NCI-H524 (cell line): ENCODE data around the gene CHRM4.

Source experiments
- DNase-seq, 2 experiments: peaks; one replicate each; lab custom pipeline; 2025; lab: John Stamatoyannopoulos, UW

Gene CHRM4

DNA sequence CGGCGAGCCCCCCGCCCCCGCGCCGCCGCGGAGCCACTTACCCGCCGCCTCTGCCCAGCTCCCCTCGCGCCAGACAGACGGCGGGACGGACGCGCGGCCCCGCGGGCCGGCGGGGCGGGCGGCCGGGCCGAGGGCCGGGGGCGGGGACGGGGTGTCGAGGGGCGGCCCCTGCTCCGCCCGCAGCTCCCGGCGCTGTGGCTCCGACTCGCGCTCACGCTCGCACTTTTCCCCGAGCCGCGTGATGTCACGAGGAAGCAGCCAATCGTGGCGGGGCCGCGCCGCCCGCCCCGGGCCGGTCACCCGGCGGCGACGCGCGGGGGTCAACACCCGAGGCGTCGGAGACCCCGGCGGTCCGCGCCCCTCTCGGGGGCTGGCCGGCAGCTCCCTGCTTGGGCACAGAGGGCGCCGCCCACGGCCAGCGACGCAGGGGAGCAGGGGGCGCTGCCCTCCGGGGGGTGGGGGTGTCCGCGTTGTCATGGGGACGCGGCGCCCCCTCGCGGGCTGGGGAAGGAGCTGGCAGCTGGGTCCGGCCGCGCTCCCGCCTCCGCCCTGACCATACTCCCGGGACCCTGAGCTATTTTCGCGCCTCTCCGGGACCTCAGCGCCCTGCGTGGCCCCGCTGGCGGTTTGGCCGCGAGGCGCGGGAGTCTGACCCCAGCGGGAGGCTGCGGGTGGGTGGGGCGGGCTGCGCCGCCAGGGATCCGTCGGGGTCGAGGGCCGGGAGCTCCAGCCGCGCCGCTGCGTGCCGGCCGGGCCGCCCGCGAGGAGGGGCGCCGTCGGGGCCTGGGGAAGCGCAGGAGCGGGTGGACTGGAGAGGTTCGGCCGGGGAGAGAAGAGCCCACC lies at the start of gene CHRM4:
Gene CHRM4 (minus strand): TSS at position 199 of the 843 bp plus-strand sequence. CDS start 5,219 bp downstream, outside the sequence.
- peak; percentile 59 to 79 for DNase-seq

DNA sequence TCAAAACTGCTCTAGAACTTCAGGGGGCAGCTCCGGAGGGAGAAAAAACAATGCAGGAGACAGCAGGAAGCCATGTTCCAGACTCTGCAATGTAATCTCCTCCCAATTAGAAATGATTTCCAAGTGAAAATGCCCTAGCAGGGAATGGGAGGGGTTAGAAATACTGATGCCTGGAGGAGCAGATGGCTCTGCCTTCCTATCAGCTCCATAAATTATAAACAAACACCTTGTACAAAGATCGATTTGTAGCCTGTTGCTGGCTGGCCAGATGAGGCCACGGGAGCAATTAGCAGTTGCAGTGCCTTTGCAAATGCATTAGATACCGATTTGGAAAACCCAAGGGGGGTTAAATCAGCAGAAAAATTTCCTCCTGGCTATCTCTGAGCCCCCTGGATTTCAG lies 46.6 kb upstream of the CHRM4 start:
- peak; percentile 67 to 78 for DNase-seq

DNA sequence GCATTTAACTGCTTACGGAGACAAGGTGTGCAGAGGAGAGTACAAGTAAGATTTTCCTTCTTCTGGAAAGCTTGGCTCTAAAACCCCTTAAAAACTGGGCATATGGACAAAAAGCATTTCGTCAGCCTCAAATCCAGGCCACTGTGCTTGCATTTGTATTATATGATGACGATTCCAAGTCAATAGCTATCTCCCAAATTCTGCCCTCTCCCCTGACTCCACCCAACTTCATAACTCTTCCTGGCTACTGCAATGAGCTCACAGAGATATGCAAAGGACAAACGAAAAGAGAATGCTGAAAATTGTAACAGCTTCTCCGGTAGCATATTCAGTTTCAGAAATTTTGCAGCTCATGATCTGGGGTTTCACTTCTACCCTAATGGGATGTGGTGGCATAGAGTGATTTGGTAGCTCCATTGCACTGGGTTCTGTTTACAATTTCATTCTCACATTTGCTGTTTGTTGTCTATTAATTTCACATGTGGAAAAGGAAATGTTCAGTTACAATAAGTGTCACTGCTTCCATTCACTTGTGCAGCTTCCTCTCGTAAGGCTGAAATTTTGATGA lies 45.6 kb upstream of the CHRM4 start:
- DNase-seq = no peak

DNA sequence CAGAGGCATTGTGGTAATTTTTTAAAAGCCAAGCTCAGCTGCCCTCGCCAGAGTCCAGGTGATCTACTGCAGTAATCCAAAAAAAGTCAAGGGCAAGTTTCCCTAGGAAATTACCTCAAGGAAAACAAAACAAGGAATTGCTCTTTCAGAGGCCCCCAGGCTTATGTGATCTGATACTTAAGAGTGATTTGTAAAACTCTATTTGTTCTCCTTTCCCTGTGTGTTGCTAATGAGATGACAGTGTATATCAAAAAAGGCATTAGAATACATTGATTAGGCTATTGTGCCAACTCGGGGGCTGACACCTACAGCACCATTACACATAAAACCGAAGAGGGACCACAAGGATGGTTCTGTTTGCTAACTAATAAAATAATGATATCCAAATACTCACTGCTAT lies 44.5 kb upstream of the CHRM4 start:
- DNase-seq = peak in 1 of 2 experiments; percentile 27

DNA sequence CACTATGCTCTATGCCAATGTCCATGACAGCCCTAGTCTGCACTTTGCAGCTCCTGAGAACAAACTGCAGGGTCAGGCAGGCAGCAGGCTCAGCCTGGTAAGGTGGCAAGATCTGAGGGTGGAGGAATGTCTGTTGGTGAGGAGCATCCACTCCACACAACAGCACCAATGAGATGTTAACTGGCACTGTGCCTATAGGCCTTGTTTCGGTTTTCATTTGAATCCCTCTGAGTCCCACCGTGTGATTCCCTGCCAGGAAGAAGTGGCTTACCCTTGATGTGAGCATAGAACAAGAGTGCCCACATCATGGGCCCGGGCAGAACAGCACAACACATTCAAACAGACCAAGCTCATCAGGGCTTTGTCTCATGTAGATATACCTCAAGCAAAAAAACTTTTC lies 44.1 kb upstream of the CHRM4 start:
- no peak for DNase-seq

DNA sequence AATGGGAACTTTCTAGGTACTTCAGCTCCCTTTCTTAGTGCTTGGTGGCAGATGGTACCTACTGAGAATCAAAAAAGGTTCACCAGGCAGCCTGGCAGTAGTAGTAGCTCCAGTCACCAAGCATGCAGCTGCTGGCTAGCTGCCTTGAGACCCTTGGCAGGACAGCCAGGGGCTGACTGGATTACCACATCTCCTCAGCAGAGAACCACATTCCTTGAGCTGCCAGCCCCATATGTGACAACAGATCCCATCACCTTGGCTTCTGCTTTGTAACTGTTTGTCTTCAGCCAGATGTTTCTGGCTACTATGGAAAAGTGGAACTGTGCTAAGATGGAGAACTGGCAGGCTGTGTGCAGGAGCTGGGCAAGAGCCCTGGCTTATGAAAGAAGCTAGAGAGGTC lies 39.6 kb upstream of the CHRM4 start:
- DNase-seq = no peak

DNA sequence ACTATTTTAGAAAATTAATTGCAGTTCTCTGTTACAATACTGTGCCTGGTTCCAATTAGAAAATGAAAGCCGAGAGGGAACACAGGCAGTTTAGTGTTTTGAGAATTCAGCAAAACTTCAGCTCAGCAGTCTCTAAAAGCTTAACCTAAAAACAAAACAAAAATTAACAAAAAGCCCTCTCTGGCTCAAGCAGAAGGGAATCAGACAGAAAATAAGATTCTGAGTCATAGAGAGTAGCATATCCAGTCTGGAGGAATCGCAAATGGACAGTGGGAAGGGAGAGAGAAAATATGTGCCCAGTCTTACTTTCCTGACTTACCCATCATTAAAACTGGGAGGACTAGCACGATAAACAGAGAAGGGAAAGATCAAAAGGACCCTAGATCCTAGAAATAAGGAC lies 38.1 kb upstream of the CHRM4 start:
- no peak for DNase-seq

DNA sequence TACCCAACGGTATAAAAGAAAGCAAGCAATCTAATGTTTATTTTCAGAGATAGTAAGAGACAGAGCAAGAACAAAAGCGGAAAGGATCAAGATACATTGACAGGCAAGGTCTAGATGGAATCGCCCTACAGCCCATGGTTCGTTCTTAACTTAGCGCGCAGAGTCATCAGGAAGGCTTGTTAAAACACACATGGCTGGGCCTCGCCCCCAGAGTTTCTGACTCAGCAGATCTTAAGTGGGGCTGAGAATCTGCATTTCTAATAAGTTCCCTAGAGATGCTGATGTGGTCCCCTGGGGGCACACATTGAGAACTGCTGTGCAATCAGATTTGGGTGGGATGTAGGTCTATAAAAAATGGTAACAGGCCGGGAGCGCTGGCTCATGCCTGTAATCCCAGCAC lies 35.8 kb upstream of the CHRM4 start:
- no peak for DNase-seq

DNA sequence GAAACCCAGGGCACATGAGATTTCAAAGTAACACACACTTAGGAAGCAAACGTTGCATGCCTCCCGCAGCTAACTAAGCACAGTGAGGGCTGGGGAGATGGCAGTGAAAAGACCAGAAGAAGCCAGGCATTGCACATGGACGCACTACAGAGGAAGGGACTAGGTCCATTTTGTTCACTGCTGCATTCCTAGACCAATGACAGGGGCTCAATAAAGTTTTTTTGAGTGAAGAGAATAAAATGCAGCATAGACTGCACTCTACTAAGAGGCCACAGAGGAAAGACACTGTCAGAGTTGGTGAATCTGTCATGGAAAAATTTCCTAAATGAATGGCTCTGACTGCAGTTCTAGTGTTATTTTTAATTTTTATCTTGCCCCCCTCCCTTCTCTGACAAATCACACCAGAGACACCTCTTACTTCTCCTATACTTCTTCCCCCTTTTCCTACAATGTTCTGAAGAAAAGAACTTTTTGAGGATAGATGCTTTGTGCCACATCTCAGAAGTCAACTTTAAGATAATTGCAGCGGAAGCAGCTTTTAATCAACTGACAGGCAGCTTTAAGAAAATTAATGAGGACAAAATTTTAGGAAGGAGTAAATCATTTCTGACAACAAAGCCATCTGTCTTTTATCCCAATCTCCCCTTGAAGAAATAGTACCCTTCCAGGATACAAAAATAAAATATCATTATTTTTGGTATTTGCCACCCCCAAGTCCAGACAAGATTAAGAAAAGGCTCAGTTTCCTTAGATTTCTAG lies 34.8 kb upstream of the CHRM4 start:
- DNase-seq = no peak

DNA sequence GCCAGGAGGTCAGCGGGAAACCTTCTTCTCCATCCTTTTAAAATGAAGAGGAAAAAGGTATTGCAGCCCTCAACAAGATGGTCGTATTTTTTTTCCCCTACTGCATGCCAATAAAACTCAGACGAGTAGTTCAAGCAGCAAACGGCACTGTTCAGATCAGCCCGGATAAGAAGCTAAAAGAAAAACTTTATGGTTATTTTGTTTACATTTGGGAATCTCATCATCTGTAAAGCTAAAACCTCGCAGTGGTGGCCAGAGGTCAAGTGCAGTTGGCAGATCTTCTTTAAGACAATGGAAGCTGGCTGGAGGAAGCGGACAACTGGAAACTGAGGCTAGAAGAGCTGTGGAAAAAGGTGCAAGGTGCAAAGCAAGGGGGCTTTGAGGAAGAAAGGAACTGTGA lies 31.0 kb upstream of the CHRM4 start:
- DNase-seq = no peak

DNA sequence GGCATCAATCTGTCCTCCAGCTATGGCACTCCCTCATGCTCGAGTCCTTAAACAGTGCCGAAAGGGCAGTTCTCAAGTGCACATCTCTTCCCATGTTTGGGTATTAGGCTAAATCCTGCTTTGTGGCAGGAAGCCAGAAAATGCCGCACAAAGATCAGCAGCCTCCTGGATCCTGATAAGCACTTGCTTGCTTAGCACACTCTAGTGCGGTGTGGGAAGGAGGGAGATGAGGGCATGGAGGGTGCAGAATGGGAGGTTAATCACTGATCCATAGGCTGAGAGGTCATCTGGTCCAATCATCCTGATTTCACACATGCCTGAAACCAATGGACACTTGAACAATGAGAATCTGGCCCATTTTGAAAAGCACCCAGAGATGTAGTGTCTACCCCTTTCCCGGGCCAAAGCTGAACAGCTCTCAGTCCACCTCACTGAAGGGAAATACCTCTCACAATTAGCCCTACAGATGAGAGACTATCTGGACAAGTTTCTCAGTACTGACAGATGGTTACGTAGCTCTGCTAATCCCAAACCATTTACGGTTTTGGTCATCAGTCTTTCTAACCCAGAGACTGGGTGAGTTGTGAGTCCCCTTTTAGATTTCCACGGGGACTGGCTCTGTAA lies 29.8 kb upstream of the CHRM4 start:
- DNase-seq = peak; percentile 80 to 95

DNA sequence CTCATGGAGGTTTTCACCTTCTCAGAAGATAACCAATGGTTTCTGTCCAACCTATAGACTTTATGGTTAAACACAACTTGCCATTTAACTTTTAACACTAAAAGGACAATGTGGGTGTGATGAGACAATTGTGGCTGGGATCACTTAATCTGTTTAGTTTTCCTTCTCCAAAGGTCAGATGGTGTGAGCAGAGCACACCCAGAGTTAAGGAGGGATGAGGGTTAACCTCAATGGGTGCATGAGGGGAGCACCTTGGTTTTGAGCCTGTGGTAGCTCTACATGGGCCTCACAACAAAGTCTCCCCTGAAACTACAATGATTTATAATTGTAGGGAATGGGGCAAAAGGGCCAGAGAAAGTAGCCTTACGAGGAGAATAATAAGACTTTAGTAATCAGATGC lies 28.9 kb upstream of the CHRM4 start:
- no peak for DNase-seq

DNA sequence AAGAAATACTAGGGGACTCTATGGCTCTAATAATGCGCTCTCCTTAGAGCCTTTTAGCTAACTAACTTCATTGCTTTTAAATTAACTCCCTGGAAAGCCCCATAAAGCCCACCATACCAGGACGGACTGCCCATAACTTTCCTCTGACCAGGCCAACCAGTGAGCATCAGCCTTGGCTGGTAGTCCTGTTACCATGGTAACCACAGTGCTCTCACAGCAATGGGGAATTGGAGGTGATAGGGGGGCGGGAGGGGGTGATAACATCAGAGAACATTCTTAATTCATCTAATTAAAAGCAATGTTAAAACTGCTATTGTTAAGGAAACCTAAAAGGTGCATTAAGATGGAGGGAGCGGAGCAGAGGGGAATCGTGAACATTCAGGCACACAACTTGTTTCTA lies 27.2 kb upstream of the CHRM4 start:
- DNase-seq = no peak

DNA sequence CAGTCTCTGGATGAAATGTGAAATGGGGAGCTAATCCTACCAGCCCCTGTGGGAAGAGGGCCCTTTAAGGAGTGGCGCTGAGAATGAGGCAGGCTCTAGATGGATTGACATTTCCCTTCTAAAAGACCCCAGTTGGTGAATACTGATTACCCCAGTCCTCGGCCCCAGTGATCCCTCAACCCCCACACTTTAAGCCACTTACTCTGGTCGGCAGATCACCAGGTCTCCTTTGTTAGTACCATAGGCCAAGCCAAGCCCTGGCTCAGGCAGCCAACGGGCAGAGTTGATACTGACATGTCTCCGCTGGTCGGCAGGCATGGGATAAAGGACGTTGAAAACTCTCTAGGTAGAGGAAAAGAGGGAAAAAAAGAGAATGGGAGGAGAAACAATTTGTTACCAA lies 26.1 kb upstream of the CHRM4 start:
- DNase-seq = no peak

DNA sequence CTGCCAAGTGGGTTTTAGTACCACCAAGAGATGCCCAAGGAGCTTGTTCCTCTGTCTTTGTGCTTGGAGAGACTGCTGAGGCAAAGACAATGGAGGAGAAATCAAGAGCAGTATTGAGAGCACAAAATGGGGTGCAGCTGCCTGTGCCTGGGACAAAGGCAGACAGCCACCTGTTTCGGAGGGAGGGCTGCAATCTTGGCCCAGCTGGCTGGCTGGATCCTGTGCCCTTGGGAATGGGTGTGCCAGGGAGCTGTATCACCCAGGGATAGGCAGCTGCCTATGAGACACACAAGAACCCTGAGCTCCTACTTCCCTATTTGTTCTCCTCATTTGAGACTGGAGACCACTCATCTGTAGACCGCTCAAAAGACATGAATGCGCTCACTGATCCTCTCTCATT lies 23.3 kb upstream of the CHRM4 start:
- no peak for DNase-seq

DNA sequence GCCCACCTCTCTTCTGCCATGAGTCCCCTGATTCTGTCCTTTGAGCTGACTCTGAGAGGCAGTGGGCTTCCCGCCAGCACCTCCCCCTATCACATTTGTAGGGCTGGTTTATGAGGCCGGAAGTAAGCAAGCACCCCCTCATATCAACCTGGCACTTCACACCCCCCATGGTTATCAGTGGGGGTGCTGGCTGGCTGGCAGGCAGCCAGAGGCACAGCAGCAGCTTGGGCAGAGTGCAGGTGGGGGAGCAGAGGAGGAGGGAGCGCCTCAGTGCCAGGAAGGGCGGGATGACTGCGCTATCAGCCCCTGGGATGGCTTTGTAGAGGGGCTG lies 22.9 kb upstream of the CHRM4 start:
- DNase-seq = peak in 1 of 2 experiments; percentile 34

DNA sequence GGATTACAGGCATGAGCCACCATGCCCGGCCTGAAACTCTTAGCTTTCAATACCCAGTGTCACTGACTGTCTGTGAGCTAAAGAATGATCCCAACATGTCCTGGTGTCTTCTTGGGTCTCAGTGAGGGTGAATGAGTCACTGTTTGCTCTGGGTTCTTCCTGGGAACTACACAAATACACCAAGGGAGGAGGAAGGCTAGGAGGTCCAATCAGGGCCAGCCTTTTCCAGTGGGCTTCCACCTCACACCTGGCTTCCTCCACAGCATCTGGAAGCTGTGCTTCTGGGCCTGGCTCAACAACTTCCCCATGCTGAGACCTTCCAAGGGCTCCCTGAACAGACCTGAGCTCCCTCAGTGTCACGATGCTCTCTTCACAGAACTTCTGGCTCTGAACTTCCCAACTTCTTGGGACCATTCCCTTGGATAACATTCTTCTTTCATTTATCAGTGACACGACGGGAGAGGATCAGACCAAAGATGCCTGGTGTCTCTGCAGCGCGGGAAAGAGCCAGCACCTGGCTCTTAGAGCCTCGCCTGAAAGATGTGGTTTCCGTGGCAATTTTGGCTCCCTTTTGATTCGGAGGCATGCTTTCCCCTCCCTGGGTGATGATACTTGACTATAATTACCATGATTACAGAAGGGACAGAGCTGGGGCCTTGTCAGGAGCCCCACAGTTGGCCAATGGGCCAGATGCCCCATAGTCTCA lies 22.3 kb upstream of the CHRM4 start:
- DNase-seq = no peak

DNA sequence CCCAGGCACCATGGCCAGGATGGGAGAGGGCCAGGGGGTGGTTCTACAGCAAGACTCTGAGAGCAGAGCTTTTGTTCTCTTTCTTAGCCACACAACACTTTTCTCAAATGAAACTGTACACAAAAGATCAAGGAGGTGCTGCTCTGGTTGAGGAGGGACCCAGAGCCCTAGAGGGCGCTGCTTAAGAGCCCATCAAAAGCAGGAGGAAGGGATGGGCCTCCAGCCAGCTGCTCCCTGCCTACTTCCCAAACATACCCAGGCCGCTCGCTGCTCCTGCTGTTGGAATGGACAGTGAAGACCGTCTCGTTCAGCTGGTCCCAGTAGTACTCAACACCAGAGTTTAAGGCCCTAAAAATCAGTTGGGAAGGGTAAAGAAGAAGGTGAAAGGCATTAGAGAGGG lies 18.4 kb upstream of the CHRM4 start:
- peak in 1 of 2 experiments; percentile 50 for DNase-seq

DNA sequence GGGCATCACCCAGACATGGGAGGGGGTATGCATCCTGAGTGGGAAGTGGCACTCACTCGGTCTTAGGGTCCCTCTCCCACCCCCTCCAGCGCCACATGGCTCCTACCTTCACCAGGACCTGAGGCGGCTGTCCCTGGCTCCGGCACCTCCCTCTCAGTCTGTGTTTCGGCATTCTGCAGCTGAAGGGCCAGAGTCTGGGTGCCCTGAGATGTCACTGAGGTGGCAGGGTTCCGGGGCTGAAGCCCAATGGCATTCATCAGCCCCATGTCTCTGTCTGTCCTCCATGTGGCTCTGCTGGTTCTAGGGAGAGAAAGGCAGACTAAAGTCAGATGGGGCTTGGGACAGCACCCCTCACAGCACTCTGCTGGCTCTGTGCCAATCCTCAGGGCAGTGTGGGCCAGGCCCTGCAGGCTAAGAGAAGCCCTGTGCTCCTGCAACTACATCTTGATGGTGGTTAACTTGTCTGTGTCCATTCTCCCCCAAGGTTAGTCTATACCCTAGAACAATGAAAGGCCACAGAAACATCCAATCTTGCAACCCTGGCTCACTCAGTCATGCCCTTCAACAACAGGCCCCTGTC lies 16.9 kb upstream of the CHRM4 start:
- no peak for DNase-seq

DNA sequence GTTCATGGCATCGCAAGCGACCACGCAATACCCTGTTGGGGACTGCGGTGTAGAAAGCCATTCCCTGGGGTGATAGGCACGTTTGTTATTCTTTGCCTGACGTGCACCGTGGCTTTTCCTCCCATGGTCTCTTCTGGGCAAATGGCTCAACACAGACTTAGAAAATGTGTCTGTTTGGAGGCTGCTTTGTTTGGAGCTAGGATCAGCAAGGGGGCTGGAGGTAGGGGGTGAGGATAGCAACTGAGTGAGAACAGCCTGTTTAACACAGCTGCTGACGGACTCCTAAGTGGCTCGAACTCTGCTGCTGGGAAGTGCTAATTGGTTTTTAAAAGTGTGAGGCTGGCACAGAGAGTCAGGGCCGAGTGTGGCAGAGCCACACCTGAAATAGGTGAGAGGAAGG lies 16.1 kb upstream of the CHRM4 start:
- DNase-seq = no peak

DNA sequence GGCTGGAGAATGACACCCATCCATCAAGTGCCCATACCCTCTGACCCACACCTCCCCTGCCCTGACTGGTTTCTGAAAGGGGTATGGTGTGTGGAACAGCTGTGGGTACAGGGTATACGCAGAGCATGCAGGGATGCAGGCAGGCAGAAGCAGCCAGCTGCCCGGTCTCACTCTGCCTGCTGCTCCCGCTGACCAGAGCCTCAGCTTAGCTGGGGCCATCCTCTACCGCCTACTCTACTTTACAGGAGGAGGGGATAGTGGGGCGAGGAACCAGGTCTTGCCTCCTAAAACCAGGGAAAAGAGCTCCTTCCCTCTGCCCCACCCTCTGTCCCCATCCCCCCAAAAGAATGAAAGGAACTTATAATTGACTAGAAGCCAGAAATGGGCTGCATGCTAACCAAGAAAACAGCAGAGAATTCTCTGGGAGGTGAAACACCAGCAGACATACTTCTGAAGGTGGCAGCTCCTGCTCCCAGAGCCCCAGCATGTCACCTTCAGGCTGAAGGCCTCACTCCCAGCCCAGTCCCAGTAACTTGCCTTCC lies 13.0 kb upstream of the CHRM4 start:
- no peak for DNase-seq
